Measurements from ENCODE around the gene NPAS3. TPM values are rescaled to one million over a fixed set of nuclear protein-coding genes. Genes with fewer than 3 reads are reported as not detected.

Gene NPAS3
- total RNA-seq, 1 experiment from 2014 or later = 0.36 TPM

DNA sequence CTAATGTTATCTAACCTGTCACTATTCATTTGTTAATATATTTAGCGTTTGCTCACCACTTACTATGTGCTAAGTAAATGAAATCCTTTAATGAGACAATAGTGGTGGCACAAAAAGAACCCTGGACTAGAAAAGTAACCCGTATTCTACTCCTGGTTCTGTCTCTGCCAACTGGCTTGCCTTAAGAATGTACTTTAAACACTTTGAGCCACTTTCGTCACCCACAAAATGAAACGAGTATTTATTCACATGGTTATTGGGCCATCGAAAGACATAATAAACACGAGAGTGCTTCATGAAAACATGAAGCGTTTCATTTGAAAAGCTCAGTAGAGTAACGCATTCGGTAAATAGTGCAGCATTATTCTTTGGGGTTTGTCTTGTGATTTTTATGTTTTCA, 757.5 kb downstream of the NPAS3 start:
- no peaks in the 10 kb centered on the region for H3K27me3 ChIP-seq (ENCODE audit: low read length)
- no peak overlapping the region for H3K4me3 ChIP-seq (ENCODE audit: low read length)
- ChIA-PET POLR2A (ENCODE audit: unreplicated experiment) (no interaction called here), CTCF (no interaction called here)
- no peak overlapping the region for H2AFZ ChIP-seq (ENCODE audit: low read length)
- TF ChIP-seq EZH2 (IDR thresholded peaks at IDR 0.05; ENCODE audit: low read length, unreplicated experiment) = no peak
- TF ChIP-seq CTCF (conservative IDR thresholded peaks at IDR 0.05; ENCODE audit: low read depth, low read length) = no peak
- TF ChIP-seq EZH2phosphoT487 (IDR thresholded peaks at IDR 0.05; ENCODE audit: borderline replicate concordance, low read length) = no peak
- no peaks in the 10 kb centered on the region for H3K9me2 ChIP-seq (replicated peaks; ENCODE audit: low read length)
- no peak overlapping the region for H3K9ac ChIP-seq (ENCODE audit: low read length)
- H4K20me1 ChIP-seq (ENCODE audit: low read length) = no peaks in the 10 kb centered on the region
- ATAC-seq (no peak), DNase-seq (no peak)
- no peaks in the 10 kb centered on the region for H3K79me2 ChIP-seq (ENCODE audit: low read length)
- no peak overlapping the region for H3K27ac ChIP-seq (ENCODE audit: low read length)
- H3K4me1 ChIP-seq (ENCODE audit: insufficient read depth, low read length) = peaks cover 20% of the 10 kb centered on the region
- H3K4me2 ChIP-seq (ENCODE audit: low read length) = no peak overlapping the region
- no peaks in the 10 kb centered on the region for H3K36me3 ChIP-seq (ENCODE audit: low read depth, low read length)
- H3K9me3 ChIP-seq (ENCODE audit: low read length) = no peaks in the 10 kb centered on the region
- intact Hi-C loops (cut with micrococcal nuclease) = no loop called here
- BruUV-seq (replicated peaks) = no TSS peak
- no peaks in the 10 kb centered on the region for H3F3A ChIP-seq (ENCODE audit: low read length, unreplicated experiment)

DNA sequence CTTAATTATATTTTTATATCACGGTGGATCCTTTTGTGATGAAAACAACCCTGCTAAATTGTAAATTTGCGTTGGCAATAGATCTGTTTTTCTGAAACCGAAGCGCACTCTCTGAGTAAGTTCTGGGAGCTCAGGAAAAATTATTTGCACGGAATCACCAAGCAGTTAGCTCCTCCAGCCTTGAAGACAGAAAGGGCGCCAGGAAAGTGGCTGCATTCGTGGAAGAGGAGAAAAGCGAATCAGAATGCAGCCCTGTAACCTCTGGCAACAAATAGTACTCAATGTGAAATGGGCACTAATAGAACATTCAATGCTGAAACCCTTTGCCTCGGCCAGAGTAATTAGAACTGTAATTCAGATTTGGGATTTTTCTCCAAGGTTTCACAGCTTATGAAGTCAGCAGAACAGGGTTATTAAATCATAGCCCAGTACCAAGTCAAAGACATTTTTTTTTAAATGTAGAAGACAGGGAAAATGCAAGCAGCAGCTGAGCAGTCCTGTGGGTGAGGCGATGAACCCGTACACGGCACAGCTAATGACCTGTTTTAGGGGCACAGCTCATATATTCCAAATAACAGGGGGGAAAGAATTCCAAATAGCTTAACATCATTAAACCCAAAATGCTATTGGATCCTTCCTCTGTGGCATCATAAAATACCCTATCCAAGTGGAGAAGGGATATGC, 760.8 kb downstream of the NPAS3 start:
- no peak for DNase-seq
- Histone ChIP-seq H3K9me2 (replicated peaks; ENCODE audit: low read length) (no peaks in the 10 kb centered on the region), H3K36me3 (ENCODE audit: low read depth, low read length) (no peaks in the 10 kb centered on the region), H3K4me3 (ENCODE audit: low read length) (no peak overlapping the region), H3K27ac (ENCODE audit: low read length) (no peak overlapping the region), H3K4me1 (ENCODE audit: insufficient read depth, low read length) (no peaks in the 10 kb centered on the region), H3K9me3 (ENCODE audit: low read length) (no peaks in the 10 kb centered on the region), H2AFZ (ENCODE audit: low read length) (0 out of 2 replicates have a peak overlapping the region, but pooled peaks have one; percentile 20), H3K79me2 (ENCODE audit: low read length) (no peaks in the 10 kb centered on the region), H4K20me1 (ENCODE audit: low read length) (no peaks in the 10 kb centered on the region), H3K9ac (ENCODE audit: low read length) (no peak overlapping the region), H3K4me2 (ENCODE audit: low read length) (no peak overlapping the region), H3K27me3 (ENCODE audit: low read length) (no peaks in the 10 kb centered on the region), H3F3A (ENCODE audit: low read length, unreplicated experiment) (no peaks in the 10 kb centered on the region)
- TF ChIP-seq EZH2 (IDR thresholded peaks at IDR 0.05; ENCODE audit: low read length, unreplicated experiment) (no peak), EZH2phosphoT487 (IDR thresholded peaks at IDR 0.05; ENCODE audit: borderline replicate concordance, low read length) (no peak), CTCF (conservative IDR thresholded peaks at IDR 0.05; ENCODE audit: low read depth, low read length) (no peak)
- BruUV-seq (replicated peaks) = no TSS peak
- CTCF ChIA-PET = no interaction called here
- intact Hi-C loops (cut with micrococcal nuclease) = no loop called here
- POLR2A ChIA-PET (ENCODE audit: unreplicated experiment) = no interaction called here
- ATAC-seq = no peak

DNA sequence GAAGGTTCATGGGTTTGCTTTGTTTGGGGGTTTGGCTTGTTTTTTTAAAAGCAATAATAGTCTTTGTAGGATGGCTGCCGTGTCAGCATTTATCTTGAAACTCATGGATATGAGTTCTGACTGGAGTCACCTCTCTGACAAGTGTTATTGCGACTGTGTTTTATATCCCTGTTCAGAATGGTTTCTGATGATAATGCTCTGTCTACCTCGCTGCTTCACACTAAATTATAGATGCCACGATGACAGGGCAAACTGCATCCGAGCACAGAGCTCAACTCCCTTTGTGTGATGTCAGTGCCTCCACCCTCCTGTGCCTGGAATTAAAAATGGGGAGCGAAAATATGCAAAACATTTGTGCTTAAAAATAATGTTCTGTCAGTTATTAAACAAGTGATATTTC, 761.4 kb downstream of the NPAS3 start:
- POLR2A ChIA-PET (ENCODE audit: unreplicated experiment) = no interaction called here

More for the DNA sequence above, 761.4 kb downstream of the NPAS3 start:
- ATAC-seq (no peak), DNase-seq (no peak)
- H3K9me3 ChIP-seq (ENCODE audit: low read length) = no peaks in the 10 kb centered on the region
- no peaks in the 10 kb centered on the region for H4K20me1 ChIP-seq (ENCODE audit: low read length)
- intact Hi-C loops (cut with micrococcal nuclease) = no loop called here
- H3F3A ChIP-seq (ENCODE audit: low read length, unreplicated experiment) = no peaks in the 10 kb centered on the region
- no peak overlapping the region for H2AFZ ChIP-seq (ENCODE audit: low read length)
- H3K9ac ChIP-seq (ENCODE audit: low read length) = no peak overlapping the region
- CTCF ChIA-PET = no interaction called here
- no peaks in the 10 kb centered on the region for H3K27me3 ChIP-seq (ENCODE audit: low read length)
- no peak for TF ChIP-seq EZH2 (IDR thresholded peaks at IDR 0.05; ENCODE audit: low read length, unreplicated experiment)
- TF ChIP-seq CTCF (conservative IDR thresholded peaks at IDR 0.05; ENCODE audit: low read depth, low read length) = no peak
- no peak for TF ChIP-seq EZH2phosphoT487 (IDR thresholded peaks at IDR 0.05; ENCODE audit: borderline replicate concordance, low read length)
- H3K4me2 ChIP-seq (ENCODE audit: low read length) = no peak overlapping the region
- no peak overlapping the region for H3K27ac ChIP-seq (ENCODE audit: low read length)
- no peaks in the 10 kb centered on the region for H3K79me2 ChIP-seq (ENCODE audit: low read length)
- H3K9me2 ChIP-seq (replicated peaks; ENCODE audit: low read length) = no peaks in the 10 kb centered on the region
- peaks cover 2% of the 10 kb centered on the region for H3K4me1 ChIP-seq (ENCODE audit: insufficient read depth, low read length)
- no peak overlapping the region for H3K4me3 ChIP-seq (ENCODE audit: low read length)
- BruUV-seq (replicated peaks) = no TSS peak
- no peaks in the 10 kb centered on the region for H3K36me3 ChIP-seq (ENCODE audit: low read depth, low read length)

Data from PC-3 (cell line).